Glomerular endothelial cell (primary cell): Measurements from ENCODE around the gene ABCD4. TPM values are rescaled to one million over a fixed set of nuclear protein-coding genes. Genes with fewer than 3 reads are reported as not detected.

ENCODE experiments used
- DNase-seq: peaks from one replicate; pipeline ENCODE4 v3.0.0-alpha.2; 2011; ENCODE audit warnings: low read depth, low spot score; ENCODE audit errors: extremely low read depth
- total RNA-seq: library from RNA; depleted of rRNA; stranded (reverse); fragments of >200 nt; gene quantifications from 2 replicates; pipeline ENCODE4 v1.2.3, GENCODE V29; 2015

Gene ABCD4
- total RNA-seq, 1 donor from 2014 or later: 70.4 TPM

- no peak for DNase-seq
Measured at GRCh38 chr14:74260525-74261233, 42.1 kb downstream of the ABCD4 start.

- no peak for DNase-seq
Measured at GRCh38 chr14:74259513-74259912, 43.2 kb downstream of the ABCD4 start.

GRCh38 chr14:74258764-74259035 lies 44.0 kb downstream of the ABCD4 start:
- no peak for DNase-seq

- DNase-seq: no peak
Measured at GRCh38 chr14:74257941-74258763, 44.6 kb downstream of the ABCD4 start.

GRCh38 chr14:74257078-74257940 lies 45.4 kb downstream of the ABCD4 start:
- no peak for DNase-seq

- no peak for DNase-seq
Measured at GRCh38 chr14:74255281-74255680, 47.5 kb downstream of the ABCD4 start.

GRCh38 chr14:74249433-74250375 lies 53.0 kb downstream of the ABCD4 start:
- no peak for DNase-seq

- no peak for DNase-seq
Measured at GRCh38 chr14:74248017-74248416, 54.7 kb downstream of the ABCD4 start.

- DNase-seq: no peak
Measured at GRCh38 chr14:74246542-74246941, 56.2 kb downstream of the ABCD4 start.

- no peak for DNase-seq
Measured at GRCh38 chr14:74245292-74245691, 57.4 kb downstream of the ABCD4 start.

- no peak for DNase-seq
Measured at GRCh38 chr14:74244115-74244514, 58.6 kb downstream of the ABCD4 start.

GRCh38 chr14:74243051-74243450 lies 59.7 kb downstream of the ABCD4 start:
- no peak for DNase-seq

- no peak for DNase-seq
Measured at GRCh38 chr14:74242780-74243042, 60.0 kb downstream of the ABCD4 start.

- no peak for DNase-seq
Measured at GRCh38 chr14:74242021-74242779, 60.5 kb downstream of the ABCD4 start.

- no peak for DNase-seq
Measured at GRCh38 chr14:74241652-74242017, 61.1 kb downstream of the ABCD4 start.

- DNase-seq: no peak
Measured at GRCh38 chr14:74240794-74241651, 61.7 kb downstream of the ABCD4 start.

- no peak for DNase-seq
Measured at GRCh38 chr14:74239848-74240793, 62.6 kb downstream of the ABCD4 start.
